ENCODE measurements around the gene FHOD1. TPM values are rescaled to one million over a fixed set of nuclear protein-coding genes. Genes with fewer than 3 reads are reported as not detected.

Gene FHOD1
- polyA plus RNA-seq, 2 of the 4 experiments (the other 2 are of a cell fraction), result 16.1 to 33.6 TPM

DNA sequence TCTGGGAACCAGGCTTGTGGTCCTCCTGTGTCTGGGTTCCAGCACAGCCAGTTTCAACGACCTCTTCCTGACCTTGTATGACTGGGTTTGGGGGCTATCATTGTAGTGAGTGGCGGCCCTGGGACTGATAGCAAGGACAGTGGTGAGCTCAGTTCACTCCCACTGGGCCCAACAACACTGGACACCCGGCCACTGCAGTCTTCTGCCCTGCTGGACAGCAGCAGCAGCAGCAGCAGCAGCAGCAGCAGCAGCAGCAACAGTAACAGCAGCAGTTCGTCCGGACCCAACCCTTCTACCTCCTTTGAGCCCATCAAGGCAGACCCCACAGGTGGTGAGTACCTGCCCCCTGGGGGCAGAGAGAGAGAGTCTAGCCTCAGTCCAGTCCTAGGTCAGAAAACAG is 51.6 kb downstream of the FHOD1 start (continued):
- TF ChIP-seq REST (IDR thresholded peaks at IDR 0.05) (no peak), HMGXB4 (CRISPR knock-in tag; IDR thresholded peaks at IDR 0.05; ENCODE audit: borderline replicate concordance) (no peak)

DNA sequence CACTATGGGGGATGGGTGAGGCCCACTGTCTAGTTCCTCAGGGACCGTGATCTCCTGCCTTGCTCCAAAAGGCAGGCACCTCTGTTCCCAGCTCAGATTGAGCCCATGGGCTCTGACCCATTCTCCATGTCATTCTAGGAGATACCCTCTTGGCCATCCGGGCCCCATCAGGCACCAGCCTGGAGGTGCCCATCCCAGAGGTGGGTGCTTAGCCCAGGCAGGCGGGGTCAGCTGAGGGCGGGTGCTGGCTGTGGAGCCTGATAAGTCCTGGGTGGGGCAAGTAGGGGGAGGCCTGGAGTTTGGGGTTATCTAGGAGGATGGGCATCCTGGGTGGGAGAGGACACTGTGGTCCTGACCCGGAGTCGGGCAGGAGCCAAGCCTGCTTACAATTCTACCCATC is 53.0 kb downstream of the FHOD1 start:
- Histone ChIP-seq H3K4me1 (peaks cover 28% of the 10 kb centered on the region), H3K27ac (no peak overlapping the region), H3K4me3 (no peak overlapping the region), H3K9me3 (no peaks in the 10 kb centered on the region), H3K4me2 (peak overlapping the region; percentile 82)
- no peak for ATAC-seq
- no peak for FAIRE-seq
- no peak for DNase-seq (ENCODE audit: low read depth in 1 of 2, low spot score in 1 of 2)
- TF ChIP-seq HES2 (IDR thresholded peaks at IDR 0.05), result no peak
- no peak for TF ChIP-seq POLR2AphosphoS2 (conservative IDR thresholded peaks at IDR 0.05; ENCODE audit: low read length)
- TF ChIP-seq PHF8 (IDR thresholded peaks at IDR 0.05; ENCODE audit: borderline replicate concordance, low read depth), result no peak
- TF ChIP-seq ZSCAN20 (CRISPR knock-in tag; IDR thresholded peaks at IDR 0.05), result no peak
- no peak for TF ChIP-seq PBX3 (IDR thresholded peaks at IDR 0.05)
- no peak for TF ChIP-seq ZNF302 (CRISPR knock-in tag; IDR thresholded peaks at IDR 0.05)
- TF ChIP-seq EHF (CRISPR knock-in tag; IDR thresholded peaks at IDR 0.05), result no peak
- TF ChIP-seq RCOR1 (IDR thresholded peaks at IDR 0.05; ENCODE audit: low read depth, low read length), result no peak
- no peak for TF ChIP-seq BCL3 (IDR thresholded peaks at IDR 0.05)
- TF ChIP-seq EP300 (IDR thresholded peaks at IDR 0.05), result no peak
- no peak for TF ChIP-seq CBX2 (IDR thresholded peaks at IDR 0.05; ENCODE audit: borderline replicate concordance, low read depth)
- no peak for TF ChIP-seq HDAC2 (IDR thresholded peaks at IDR 0.05)
- TF ChIP-seq POLR2A (IDR thresholded peaks at IDR 0.05; ENCODE audit: low read length), result no peak
- no peak for TF ChIP-seq ZFP36 (IDR thresholded peaks at IDR 0.05; ENCODE audit: borderline replicate concordance, partially characterized antibody)
- no peak for TF ChIP-seq NFE2L2 (conservative IDR thresholded peaks at IDR 0.05; ENCODE audit: low read length)
- TF ChIP-seq CEBPB (IDR thresholded peaks at IDR 0.05), result no peak
- 93% methylated on average over 3 of the region's 6 CpGs for WGBS (ENCODE audit: missing lambda C conversion rate)
- CTCF ChIA-PET, result interaction anchor here (1.0 to 10.3 kb wide), 6 partner anchors 9 to 247 kb away, joined by 3 to 105 read pairs (median 6); partner anchors contain the start of genes CES3 and SLC9A5
- POLR2A ChIA-PET, result no interaction called here
